PC-9 (cell line): ENCODE results near the gene TBCE. TPM values are rescaled to one million over a fixed set of nuclear protein-coding genes. Genes with fewer than 3 reads are reported as not detected.
"Not testable (repeated sequence)": the region's sequence is repeated elsewhere in the genome, so short reads cannot be mapped to it uniquely, and the experiment has no call there.

ENCODE experiments used
- BruUV-seq: library from RNA; stranded (reverse); fragments of 400-500 nt; replicated peaks from 2 replicates; lab custom pipeline; 2021; lab: Mats Ljungman, UMichigan
- CTCF ChIA-PET: fragments of 300-600 bp; sonication (Branson Sonifier 250); formaldehyde crosslinking; loops from one replicate; lab custom pipeline; 2022; ENCODE audit warnings: antibody characterized with exemption; lab: Charles Lee
- POLR2A ChIA-PET: fragments of 300-600 bp; sonication (Branson Sonifier 250); formaldehyde crosslinking; loops from one replicate; lab custom pipeline; 2022; ENCODE audit warnings: antibody characterized with exemption; ENCODE audit not compliant: unreplicated experiment; lab: Charles Lee
- DNase-seq, 2 experiments: peaks; one replicate each; pipeline versions ENCODE4 v3.0.0 to v3.0.0-alpha.2; 2015 to 2022; ENCODE audit warnings: mixed read lengths in 1 of 2
- H2AFZ ChIP-seq: fragments of 200-600 bp; sonication (generic); 2 replicates; pipeline ENCODE4 v1.8.1; 2017; ENCODE audit warnings: antibody characterized with exemption
- H3F3A ChIP-seq: fragments of 200-600 bp; sonication (generic); 2 replicates; pipeline ENCODE4 v1.8.1; 2017; ENCODE audit warnings: antibody characterized with exemption, mild to moderate bottlenecking, low read depth; ENCODE audit not compliant: insufficient read depth
- H3K27ac ChIP-seq: fragments of 200-600 bp; sonication (generic); 2 replicates; pipeline ENCODE4 v1.6.1; 2016; ENCODE audit warnings: mixed run types
- H3K27me3 ChIP-seq: fragments of 200-600 bp; sonication (generic); 2 replicates; pipeline ENCODE4 v1.6.1; 2016; ENCODE audit warnings: low read depth, mixed run types; ENCODE audit not compliant: insufficient read depth
- H3K36me3 ChIP-seq: fragments of 200-600 bp; sonication (generic); 2 replicates; pipeline ENCODE4 v1.6.1; 2016; ENCODE audit warnings: low read depth, mixed run types
- H3K4me1 ChIP-seq: fragments of 200-600 bp; sonication (generic); replicated peaks from 2 replicates; pipeline ENCODE4 v1.6.1; 2016; ENCODE audit warnings: mixed run types; ENCODE audit not compliant: insufficient read depth
- H3K4me2 ChIP-seq: fragments of 200-600 bp; sonication (generic); 2 replicates; pipeline ENCODE4 v1.6.1; 2017; ENCODE audit warnings: mixed run types
- H3K4me3 ChIP-seq: fragments of 200-600 bp; sonication (generic); 2 replicates; pipeline ENCODE4 v1.6.1; 2016; ENCODE audit warnings: mixed run types
- H3K79me2 ChIP-seq: fragments of 200-600 bp; sonication (generic); 2 replicates; pipeline ENCODE4 v1.6.1; 2017; ENCODE audit warnings: low read depth, mixed run types
- H3K9me2 ChIP-seq: fragments of 200-600 bp; sonication (generic); 2 replicates; pipeline ENCODE4 v1.8.1; 2017; ENCODE audit warnings: mild to moderate bottlenecking; ENCODE audit not compliant: insufficient read depth
- H3K9me3 ChIP-seq: fragments of 200-600 bp; sonication (generic); 2 replicates; pipeline ENCODE4 v1.8.1; 2016; ENCODE audit warnings: low read depth; ENCODE audit not compliant: insufficient read depth
- H4K20me1 ChIP-seq: fragments of 200-600 bp; sonication (generic); 2 replicates; pipeline ENCODE4 v1.8.1; 2017; ENCODE audit not compliant: insufficient read depth
- CTCF ChIP-seq: fragments of 200-600 bp; sonication (generic); conservative IDR thresholded peaks from 2 replicates; pipeline ENCODE4 v1.6.1; 2017; ENCODE audit warnings: mixed run types, antibody characterized with exemption, mild to moderate bottlenecking, moderate library complexity
- EZH2 ChIP-seq: fragments of 200-600 bp; sonication (generic); IDR thresholded peaks from 2 replicates; pipeline ENCODE4 v1.8.0; 2017; ENCODE audit warnings: antibody characterized with exemption, low read depth
- intact Hi-C: fragments of 100-400 bp; cut with micrococcal nuclease; formaldehyde crosslinking; loops from one replicate; pipeline ENCODE4 v1.10.0; 2022; ENCODE audit not compliant: unreplicated experiment
- total RNA-seq: library from RNA; stranded (reverse); gene quantifications from 2 replicates; pipeline ENCODE4 v1.2.3, GENCODE V29; 2021

The TBCE gene
- total RNA-seq, 1 experiment from 2014 or later: 18.9 TPM

- H3K27ac ChIP-seq: no peak overlapping the region
- no peak overlapping the region for H3K4me2 ChIP-seq
- no TSS peak for BruUV-seq
- H3F3A ChIP-seq: no peaks in the 10 kb centered on the region
- no peak overlapping the region for H3K4me3 ChIP-seq
- no peaks in the 10 kb centered on the region for H3K4me1 ChIP-seq
- no peaks in the 10 kb centered on the region for H3K9me2 ChIP-seq
- no peak overlapping the region for H2AFZ ChIP-seq
- no peaks in the 10 kb centered on the region for H3K27me3 ChIP-seq
- DNase-seq: no peak
- H3K79me2 ChIP-seq: no peaks in the 10 kb centered on the region
- H4K20me1 ChIP-seq: no peaks in the 10 kb centered on the region
- ChIA-PET CTCF (no interaction called here), POLR2A (no interaction called here)
- no peaks in the 10 kb centered on the region for H3K36me3 ChIP-seq
- TF ChIP-seq EZH2 (no peak), CTCF (no peak)
- H3K9me3 ChIP-seq: no peaks in the 10 kb centered on the region
- intact Hi-C loops: no loop called here
Measured at GRCh38 chr1:235357485-235358373, 9.5 kb upstream of the TBCE start.

GRCh38 chr1:235358899-235359298 is 8.3 kb upstream of the TBCE start:
- H3K79me2 ChIP-seq: no peaks in the 10 kb centered on the region
- no peak overlapping the region for H3K27ac ChIP-seq
- DNase-seq: no peak
- H3K9me2 ChIP-seq: no peaks in the 10 kb centered on the region
- H3F3A ChIP-seq: no peaks in the 10 kb centered on the region
- no peaks in the 10 kb centered on the region for H3K36me3 ChIP-seq
- H2AFZ ChIP-seq: no peak overlapping the region
- H3K4me1 ChIP-seq: no peaks in the 10 kb centered on the region
- H4K20me1 ChIP-seq: no peaks in the 10 kb centered on the region
- TF ChIP-seq CTCF (no peak), EZH2 (no peak)
- H3K4me2 ChIP-seq: no peak overlapping the region
- BruUV-seq: no TSS peak
- no peak overlapping the region for H3K4me3 ChIP-seq
- POLR2A ChIA-PET: no interaction called here
- H3K27me3 ChIP-seq: no peaks in the 10 kb centered on the region
- H3K9me3 ChIP-seq: no peaks in the 10 kb centered on the region
- intact Hi-C loops: no loop called here
- CTCF ChIA-PET: interaction anchor here (0.5 to 0.7 kb wide), 2 partner anchors 33 to 1245 kb away, joined by 4 to 6 read pairs; no protein-coding TSS in a partner anchor

- Histone ChIP-seq H3K4me1 (peaks cover 22% of the 10 kb centered on the region), H3F3A (peaks cover 26% of the 10 kb centered on the region)
- H3K4me3 ChIP-seq, BruUV-seq, intact Hi-C loops, H3K4me2 ChIP-seq, POLR2A ChIA-PET, H3K79me2 ChIP-seq, H4K20me1 ChIP-seq, DNase-seq, H3K9me2 ChIP-seq, H3K27me3 ChIP-seq, H3K36me3 ChIP-seq, H2AFZ ChIP-seq, H3K27ac ChIP-seq, H3K9me3 ChIP-seq: not testable (repeated sequence)
- CTCF ChIA-PET: interaction anchor here (0.6 kb wide), 1 partner anchor 205 kb away, joined by 3 read pairs; no protein-coding TSS in a partner anchor
Measured at GRCh38 chr1:235364189-235364588, 3.0 kb upstream of the TBCE start.
